GM10266 (cell line): ENCODE measurements around the gene ADAMTS1.

Experiments
- DNase-seq: peaks from one replicate; pipeline ENCODE4 v3.0.0; 2012; ENCODE audit errors: extremely low spot score
- TF ChIP-seq, protein P1 (sequence below): IDR thresholded peaks from 2 replicates; pipeline ENCODE4 v1.5.1; 2012; ENCODE audit warnings: mild to moderate bottlenecking, low read depth; ENCODE audit not compliant: control insufficient read depth, insufficient read depth; ENCODE audit errors: missing control alignments

The ADAMTS1 gene

DNA sequence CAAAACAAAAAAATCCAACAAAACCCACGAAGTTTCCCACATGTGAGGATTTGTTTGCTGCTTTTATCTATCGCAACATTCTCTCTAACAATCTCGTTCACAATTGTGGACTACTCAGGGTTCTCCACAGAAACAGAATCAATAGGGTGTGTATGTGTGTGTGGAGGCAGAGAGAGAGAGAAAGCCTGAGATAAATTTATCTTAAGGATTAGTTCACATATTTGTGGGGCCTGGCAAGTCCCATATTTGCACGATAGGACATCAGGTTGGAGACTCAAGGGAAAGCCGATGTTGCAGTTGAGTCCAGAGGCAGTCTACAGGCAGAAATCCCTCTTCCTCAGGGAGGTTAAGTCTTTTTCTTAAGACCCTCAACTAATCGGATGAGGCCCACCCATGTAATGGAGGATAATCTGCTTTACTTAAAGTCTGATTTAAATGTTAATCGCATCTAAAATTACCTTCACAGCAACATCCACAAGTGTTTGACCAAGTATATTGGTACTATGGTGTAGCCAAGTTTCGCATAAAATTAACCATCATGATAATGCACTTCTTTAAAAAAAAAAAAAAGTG is 31.7 kb downstream of the ADAMTS1 start:
- DNase-seq = no peak
- TF ChIP-seq, protein P1, sequence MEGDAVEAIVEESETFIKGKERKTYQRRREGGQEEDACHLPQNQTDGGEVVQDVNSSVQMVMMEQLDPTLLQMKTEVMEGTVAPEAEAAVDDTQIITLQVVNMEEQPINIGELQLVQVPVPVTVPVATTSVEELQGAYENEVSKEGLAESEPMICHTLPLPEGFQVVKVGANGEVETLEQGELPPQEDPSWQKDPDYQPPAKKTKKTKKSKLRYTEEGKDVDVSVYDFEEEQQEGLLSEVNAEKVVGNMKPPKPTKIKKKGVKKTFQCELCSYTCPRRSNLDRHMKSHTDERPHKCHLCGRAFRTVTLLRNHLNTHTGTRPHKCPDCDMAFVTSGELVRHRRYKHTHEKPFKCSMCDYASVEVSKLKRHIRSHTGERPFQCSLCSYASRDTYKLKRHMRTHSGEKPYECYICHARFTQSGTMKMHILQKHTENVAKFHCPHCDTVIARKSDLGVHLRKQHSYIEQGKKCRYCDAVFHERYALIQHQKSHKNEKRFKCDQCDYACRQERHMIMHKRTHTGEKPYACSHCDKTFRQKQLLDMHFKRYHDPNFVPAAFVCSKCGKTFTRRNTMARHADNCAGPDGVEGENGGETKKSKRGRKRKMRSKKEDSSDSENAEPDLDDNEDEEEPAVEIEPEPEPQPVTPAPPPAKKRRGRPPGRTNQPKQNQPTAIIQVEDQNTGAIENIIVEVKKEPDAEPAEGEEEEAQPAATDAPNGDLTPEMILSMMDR = no peak

DNA sequence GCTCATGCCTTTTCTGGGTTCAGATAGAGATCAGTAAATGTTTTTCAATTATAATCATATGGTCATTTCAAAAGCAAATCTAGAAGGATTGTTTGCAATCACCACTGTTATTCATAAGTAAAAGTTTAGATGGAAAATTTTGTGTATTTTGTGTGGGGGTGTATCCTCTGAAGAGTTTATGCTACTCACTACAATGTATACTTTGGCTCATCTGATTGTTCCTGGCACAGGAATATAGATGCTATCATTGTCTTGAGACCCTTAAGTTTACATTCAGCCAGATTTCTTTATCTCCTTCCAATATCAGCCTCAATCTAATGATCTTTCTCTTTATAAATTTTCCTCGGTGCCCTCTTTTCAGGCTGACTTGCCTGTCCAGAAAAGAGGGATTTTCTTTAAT is 33.0 kb downstream of the ADAMTS1 start:
- DNase-seq = no peak
- TF ChIP-seq, protein P1 = no peak

DNA sequence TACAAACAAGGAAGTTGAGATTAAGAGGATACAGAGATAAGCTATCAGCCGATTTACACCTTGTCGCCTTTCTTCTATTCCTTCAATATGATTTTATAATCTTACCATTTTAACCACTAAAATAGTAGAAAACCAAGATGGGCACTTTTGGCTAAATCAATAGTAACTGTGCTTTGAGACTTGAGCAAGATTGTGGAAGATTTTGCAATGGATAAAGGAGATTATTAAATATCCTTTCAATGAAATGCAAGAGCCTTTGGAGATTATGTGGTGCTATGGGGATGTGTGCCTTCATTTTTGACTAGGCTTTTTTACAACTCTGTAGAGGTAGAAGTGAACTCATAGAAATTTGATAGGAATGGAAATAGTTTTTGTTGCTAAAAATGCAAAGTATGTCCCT is 33.7 kb downstream of the ADAMTS1 start:
- TF ChIP-seq, protein P1 = no peak
- DNase-seq = no peak

DNA sequence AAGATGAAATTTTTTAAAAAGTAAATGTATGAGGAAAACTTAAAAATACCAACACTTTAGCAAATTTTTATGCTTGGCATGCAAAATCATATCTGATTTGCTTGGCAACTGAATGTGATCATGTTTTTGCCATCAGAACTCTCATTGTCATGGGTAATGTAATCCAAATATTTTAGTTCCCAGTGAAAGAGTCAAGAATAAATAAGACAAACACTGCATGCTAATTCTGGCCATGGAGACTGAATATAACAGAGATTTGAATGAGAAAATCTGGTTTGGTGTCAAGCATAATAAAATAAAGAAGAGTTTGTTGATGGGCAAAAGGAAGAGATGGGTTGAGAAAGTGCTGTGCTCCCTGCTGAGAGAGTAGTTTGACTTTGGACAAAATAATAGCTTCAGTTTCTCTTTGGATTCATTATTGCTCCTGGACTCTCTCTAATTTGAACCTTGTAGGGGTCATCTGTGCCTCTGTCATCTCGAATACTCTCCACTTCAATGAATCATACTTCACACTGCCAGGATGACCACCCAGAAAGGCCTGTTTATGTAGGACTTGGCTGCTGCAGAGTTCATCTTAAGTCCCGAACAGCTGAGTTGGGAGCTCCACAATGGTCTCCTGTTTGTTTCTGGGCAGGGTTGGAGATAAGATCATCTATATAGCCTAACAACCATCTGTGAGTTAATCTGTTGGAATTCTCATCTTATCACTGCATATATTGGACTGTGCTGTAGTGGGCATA is 34.4 kb downstream of the ADAMTS1 start:
- no peak for DNase-seq
- TF ChIP-seq, protein P1 = no peak

DNA sequence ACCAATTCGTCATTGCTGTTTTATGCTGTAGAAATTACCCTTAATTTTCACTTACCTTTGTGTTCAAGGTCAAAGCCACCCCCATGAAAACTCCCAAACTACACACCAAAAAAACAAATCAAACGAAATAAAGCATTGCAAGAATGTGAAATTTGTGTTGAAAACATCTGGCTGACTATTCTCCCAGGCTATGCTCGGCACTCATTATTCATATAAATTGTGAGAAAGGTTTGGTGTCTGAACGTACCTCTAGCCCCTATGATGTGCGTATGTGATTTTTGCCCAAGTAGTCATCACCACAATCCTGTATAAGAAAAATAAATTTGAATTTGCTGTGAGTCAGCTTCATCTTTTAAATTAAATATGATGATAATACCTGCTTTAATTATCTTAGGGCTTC is 34.9 kb downstream of the ADAMTS1 start:
- no peak for DNase-seq

DNA sequence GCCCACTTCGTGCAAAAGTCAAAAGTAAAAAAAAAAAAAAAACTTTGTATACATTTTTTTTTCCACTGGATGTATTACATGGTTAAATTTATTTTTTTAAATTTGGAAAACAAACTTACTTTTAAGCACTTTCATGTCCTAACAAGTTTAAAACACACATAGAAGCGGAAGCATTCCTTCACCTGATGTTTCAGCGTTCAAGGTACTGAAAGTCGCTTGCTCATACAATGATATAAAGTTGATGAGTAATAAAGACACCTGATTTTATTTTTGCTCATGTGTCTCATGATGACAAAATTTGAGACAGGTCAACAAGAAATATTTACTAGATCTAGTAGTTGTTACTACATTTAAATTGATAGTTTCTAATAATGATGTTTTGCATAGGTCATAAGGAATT is 35.5 kb downstream of the ADAMTS1 start:
- DNase-seq = no peak
- TF ChIP-seq, protein P1 = no peak

More for the DNA sequence above, 34.9 kb downstream of the ADAMTS1 start:
- TF ChIP-seq, protein P1 = no peak

DNA sequence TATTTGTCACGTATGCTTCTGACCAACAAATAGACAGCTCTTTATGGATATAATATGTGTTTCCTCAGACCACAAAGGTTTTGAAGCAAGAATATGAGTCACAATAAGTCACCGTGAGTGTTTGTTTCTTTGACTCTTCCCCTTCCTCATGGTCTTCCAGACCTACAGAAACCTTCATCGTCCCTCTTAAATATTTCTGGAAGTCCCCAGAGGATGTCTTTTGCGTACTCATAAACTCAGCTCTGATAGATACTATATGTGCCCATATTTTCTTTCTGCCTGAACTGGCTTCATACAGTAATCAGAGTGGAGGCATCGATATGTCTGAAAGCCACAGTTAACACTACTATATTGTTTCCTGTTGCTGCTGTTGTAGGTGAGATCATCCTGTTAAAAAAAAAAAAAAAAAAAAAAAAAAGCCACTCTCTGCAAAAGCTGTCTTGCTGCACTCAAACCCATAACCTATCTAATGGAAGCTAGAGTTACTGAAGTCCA is 38.4 kb downstream of the ADAMTS1 start:
- TF ChIP-seq, protein P1 = no peak
- no peak for DNase-seq
